IPS-15b (cell line): ENCODE measurements around the gene PHF1.
"Not testable (repeated sequence)": the region's sequence is repeated elsewhere in the genome, so short reads cannot be mapped to it uniquely, and the experiment has no call there.

ENCODE experiments used
- H3K27me3 ChIP-seq: one replicate; pipeline ENCODE4 v1.6.1; 2013; ENCODE audit warnings: low read length; ENCODE audit not compliant: control insufficient read depth, insufficient read depth
- H3K36me3 ChIP-seq: one replicate; pipeline ENCODE4 v1.6.1; 2013; ENCODE audit warnings: low read length; ENCODE audit not compliant: control insufficient read depth, insufficient read depth
- H3K4me1 ChIP-seq: one replicate; pipeline ENCODE4 v1.6.1; 2013; ENCODE audit warnings: mild to moderate bottlenecking, low read length; ENCODE audit not compliant: control insufficient read depth, insufficient read depth
- H3K4me3 ChIP-seq: one replicate; pipeline ENCODE4 v1.5.1; 2013; ENCODE audit warnings: low read depth, low read length
- H3K9ac ChIP-seq: one replicate; pipeline ENCODE4 v1.6.1; 2013; ENCODE audit warnings: low read depth, mild to moderate bottlenecking, low read length
- H3K9me3 ChIP-seq: one replicate; pipeline ENCODE4 v1.6.1; 2013; ENCODE audit warnings: mild to moderate bottlenecking, low read length; ENCODE audit not compliant: control insufficient read depth, insufficient read depth

The PHF1 gene

DNA sequence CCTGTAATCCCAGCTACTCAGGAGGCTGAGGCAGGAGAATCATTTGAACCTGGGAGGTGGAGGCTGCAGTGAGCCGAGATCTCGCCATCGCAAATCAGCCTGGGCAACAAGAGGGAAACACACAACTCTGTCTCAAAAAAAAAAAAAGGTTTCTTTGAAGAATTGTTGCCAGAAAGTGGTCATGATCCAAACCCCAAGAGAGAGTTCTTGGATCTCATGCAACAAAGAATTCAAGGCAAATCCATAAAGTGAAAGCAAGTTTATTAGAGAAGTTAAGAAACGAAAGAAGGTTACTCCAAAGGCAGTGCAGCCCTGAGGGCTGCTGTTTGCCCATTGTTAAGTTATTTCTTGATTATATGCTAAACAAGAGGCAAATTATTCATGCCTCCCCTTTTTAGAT is 33.6 kb upstream of the PHF1 start:
- Histone ChIP-seq H3K9me3 (no peaks in the 10 kb centered on the region), H3K4me1 (peaks cover 11% of the 10 kb centered on the region), H3K4me3 (no peak overlapping the region), H3K9ac (no peak overlapping the region), H3K27me3 (no peaks in the 10 kb centered on the region), H3K36me3 (no peaks in the 10 kb centered on the region)

DNA sequence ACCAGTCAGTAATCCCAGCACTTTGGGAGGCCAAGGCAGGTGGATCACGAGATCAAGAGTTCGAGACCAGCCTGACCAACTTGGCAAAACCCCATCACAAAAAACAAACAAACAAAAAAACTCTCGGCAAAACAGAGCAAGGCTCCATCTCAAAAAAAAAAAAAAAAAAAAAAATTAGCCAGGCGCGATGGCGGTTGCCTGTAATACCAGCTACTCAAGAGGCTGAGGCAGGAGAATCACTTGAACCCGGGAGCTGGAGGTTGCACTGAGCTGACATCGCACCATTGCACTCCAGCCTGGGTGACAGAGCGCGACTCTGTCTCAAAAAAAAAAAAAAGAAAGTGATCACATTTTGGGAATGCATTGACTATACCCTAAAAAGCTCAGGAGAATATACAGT is 31.6 kb upstream of the PHF1 start:
- H3K4me1 ChIP-seq, H3K9me3 ChIP-seq: not testable (repeated sequence)

DNA sequence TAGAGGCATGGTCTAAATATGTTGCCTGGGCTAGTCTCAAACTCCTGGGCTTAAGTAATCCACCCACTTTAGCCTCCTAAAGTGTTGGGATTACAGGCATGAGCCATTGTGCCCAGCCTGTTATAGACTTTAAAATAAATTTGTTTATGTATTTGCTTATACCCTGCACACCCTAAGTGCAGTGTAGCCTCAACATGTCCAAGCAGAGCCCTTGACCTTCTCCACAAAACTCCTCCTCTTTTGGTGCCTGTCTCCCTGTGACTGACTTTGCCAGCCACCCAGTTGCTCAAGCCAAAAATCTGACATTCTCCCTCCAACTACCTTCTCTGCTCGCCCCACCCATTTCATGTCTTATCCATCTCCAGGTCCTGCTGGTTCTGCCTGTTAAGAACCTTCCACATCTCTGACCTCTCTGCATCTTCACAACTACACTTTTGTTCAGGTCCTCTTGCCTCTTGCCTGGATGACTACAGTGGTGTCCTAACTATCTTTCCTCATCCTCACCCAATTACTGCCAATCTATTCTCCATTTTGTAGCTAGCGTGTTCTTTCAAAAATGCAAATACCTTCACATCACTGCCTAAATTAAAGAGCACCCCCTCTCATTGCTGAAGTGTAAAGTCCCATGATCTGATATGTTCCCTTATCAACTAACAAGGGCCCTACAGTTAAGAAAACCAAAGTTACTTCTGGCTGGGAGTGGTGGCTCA is 30.4 kb upstream of the PHF1 start:
- no peaks in the 10 kb centered on the region for H3K27me3 ChIP-seq
- H3K9ac ChIP-seq, result no peak overlapping the region
- no peaks in the 10 kb centered on the region for H3K4me1 ChIP-seq
- no peaks in the 10 kb centered on the region for H3K9me3 ChIP-seq
- H3K4me3 ChIP-seq, result no peak overlapping the region
- no peaks in the 10 kb centered on the region for H3K36me3 ChIP-seq

More for the DNA sequence above, 31.6 kb upstream of the PHF1 start:
- H3K27me3 ChIP-seq, H3K9ac ChIP-seq, H3K36me3 ChIP-seq, H3K4me3 ChIP-seq: not testable (repeated sequence)

DNA sequence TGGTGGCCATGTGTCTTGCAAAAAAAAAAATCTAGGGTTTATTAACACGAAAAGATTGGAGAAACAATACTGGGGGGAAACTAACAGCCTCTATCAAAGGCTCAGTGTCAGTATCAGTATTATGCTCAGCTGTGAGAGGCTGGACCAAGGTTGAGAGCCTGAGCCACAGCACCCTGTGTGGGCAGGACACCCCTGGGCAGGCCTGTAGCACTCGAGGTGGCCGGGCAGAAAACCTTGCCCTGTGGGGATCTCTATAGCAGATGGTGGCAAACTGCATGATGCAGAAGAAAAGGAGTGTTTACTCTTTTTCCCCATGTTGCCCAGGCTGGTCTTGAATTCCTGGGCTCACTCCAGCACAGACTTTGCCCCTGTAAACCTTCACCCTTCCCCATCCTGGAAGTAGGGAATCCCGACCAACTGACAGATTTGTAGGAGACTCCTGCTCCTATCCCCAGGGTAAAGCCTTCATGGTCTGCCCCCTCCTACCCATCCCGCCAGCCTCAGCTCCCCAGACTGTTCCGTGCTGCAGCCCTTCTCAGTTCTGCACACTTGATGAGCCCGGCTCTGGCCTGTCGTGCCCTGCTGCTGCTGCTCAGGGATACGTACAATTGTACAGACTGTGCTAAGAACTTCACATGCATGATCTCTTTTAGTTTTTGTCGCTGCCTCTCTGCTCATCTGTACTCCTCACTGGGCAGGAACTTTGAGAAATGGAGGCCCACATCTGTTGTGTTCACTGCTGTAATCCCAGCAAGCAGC is 27.2 kb upstream of the PHF1 start:
- Histone ChIP-seq H3K27me3 (no peaks in the 10 kb centered on the region), H3K9me3 (no peaks in the 10 kb centered on the region), H3K9ac (no peak overlapping the region), H3K4me1 (no peaks in the 10 kb centered on the region), H3K4me3 (no peak overlapping the region), H3K36me3 (no peaks in the 10 kb centered on the region)

DNA sequence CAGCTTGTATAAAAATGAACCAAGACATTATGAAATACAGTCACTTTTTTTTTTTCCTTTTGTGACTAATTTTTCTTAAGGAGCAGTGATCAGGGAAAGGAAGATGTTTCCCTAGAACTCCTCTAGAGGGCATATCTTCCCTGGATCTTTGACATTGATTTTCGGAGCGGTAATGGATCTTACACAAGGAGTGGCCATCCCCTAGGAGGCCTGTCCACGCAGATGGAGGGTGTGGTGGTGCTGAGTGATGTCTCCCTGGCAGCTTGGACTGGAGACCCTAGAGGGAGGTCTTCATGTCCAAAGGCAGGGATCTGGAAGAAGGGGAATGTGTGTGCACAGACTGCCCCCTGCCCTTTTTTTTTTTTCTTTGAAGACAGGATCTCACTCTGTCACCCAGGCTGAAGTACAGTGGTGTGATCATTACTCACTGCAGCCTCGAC is 26.2 kb upstream of the PHF1 start:
- Histone ChIP-seq H3K4me1 (no peaks in the 10 kb centered on the region), H3K9me3 (no peaks in the 10 kb centered on the region), H3K27me3 (no peaks in the 10 kb centered on the region), H3K4me3 (no peak overlapping the region), H3K36me3 (no peaks in the 10 kb centered on the region), H3K9ac (no peak overlapping the region)

DNA sequence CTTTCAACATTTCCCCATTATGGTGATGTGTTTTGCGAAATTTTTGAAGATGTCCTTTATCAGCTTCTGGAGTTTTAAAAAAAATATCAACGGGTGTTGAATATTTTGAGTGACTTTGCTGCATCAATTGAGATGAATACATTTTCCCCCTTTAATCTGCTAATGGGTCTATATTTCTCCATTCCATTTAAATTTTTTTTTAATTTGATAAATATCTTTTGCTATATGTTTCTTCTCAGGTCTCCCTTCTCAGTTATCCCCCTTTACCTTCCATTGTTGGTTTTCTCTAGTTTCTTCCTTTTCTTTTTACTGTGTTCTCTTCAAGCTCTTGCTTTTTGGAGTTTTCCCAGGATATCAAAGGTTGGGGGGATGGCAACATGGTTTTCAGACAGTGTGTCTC is 20.6 kb upstream of the PHF1 start:
- Histone ChIP-seq H3K4me1 (peaks cover 11% of the 10 kb centered on the region), H3K27me3 (no peaks in the 10 kb centered on the region), H3K9ac (no peak overlapping the region)

DNA sequence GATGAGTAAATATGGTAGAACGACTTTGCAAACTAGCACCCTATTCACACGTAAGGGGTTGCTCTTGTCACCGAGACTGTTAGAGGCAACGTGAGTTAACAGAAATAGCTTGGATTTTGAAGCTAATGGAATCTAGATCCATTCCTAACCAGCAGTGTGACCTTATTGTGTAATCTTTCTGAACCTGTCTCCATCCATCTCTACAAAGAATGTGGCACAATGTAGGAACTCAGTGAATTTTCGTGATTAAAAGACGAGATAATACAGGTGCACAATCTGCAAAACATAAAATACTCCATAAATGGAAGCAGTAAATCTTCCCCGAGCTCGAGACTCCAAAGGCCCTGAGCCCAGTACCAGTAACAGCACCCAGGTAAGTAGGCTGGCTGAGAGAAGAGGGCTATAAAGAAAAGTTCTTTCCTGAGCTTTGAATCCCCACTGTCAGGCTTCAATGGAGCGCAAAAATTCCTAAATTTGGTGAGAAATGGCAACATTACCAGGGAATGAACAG is 20.0 kb upstream of the PHF1 start:
- Histone ChIP-seq H3K27me3 (no peaks in the 10 kb centered on the region), H3K9me3 (no peaks in the 10 kb centered on the region), H3K9ac (peak overlapping the region; percentile 1), H3K4me1 (peaks cover 11% of the 10 kb centered on the region), H3K4me3 (peak overlapping the region; percentile 82), H3K36me3 (no peaks in the 10 kb centered on the region)

More for the DNA sequence above, 20.6 kb upstream of the PHF1 start:
- no peak overlapping the region for H3K4me3 ChIP-seq
- H3K9me3 ChIP-seq, result no peaks in the 10 kb centered on the region
- no peaks in the 10 kb centered on the region for H3K36me3 ChIP-seq

DNA sequence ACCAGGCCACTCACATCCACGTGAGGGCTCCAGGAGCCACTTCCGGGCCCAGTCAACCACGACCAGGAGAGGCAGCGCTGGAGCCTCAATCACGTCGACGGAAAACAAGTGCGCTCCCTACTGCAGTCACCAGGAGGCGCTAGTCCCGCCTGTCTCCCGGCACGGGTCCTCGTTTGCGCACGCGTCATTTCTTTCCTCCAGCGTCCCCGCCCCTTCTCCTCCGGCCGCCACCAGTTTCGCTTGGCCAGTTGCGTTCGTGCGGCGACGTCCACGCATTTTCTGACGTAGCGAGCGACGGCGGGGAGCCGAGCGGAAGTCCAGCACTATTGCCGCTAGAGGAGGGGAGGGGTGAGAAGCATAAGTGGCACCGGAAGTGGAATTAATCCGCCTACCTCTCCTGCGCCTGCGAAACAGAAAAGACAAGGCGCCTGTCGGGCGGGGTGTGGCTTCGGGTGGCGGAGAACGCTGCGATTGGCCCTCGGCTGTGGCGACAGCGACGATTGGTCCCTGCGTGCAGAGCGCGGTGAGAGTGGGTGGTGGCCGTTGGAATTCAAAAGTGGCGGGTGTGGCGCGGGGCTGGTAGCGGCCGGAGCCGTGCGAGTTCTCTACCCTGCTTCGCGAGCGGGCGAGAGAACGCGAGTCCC is 19.4 kb upstream of the PHF1 start, which contains the start of gene KIFC1:
Gene KIFC1, plus strand, starts transcription at position 546 of the 644 bp plus-strand sequence. CDS start 163 bp downstream, outside the sequence.
- Histone ChIP-seq H3K9me3 (no peaks in the 10 kb centered on the region), H3K9ac (peak within 1 kb of the TSS; percentile 51), H3K4me3 (peak within 1 kb of the TSS; percentile 82), H3K4me1 (peaks cover 11% of the 10 kb centered on the region), H3K27me3 (no peaks in the 10 kb centered on the region), H3K36me3 (no peaks in the 10 kb centered on the region)

DNA sequence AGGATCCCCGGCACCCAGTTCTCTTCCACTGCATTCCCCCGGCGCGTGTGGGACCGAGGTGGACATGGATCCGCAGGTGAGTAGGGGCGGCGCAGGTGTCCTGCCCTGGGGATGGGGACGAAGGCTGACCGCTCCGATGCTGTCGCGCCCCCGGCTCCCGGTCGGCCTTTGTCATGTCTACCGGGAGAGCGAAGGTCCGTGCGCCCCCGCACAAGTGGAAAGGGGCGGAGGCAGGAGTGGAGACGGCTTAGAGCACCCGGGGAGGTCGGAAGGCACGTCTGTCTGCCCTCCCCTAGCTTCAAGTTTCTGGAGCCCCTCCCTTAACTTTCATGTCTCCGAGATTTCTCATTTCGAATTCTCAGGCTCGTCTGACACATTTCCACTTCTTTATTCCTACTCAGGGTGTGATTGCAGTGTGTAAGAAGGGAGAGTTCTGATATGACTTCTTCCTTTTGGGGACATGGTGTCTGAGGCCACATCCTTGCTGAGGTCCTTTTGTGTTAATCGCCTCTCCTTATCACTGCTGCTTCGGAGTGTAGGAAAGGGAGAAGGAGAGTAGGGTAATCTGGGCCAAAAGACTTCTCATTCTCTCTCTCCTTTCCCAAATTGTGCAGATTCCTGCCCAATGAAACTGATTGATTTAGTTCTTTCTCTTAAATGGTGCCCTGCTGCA is 18.8 kb upstream of the PHF1 start:
- peak overlapping the region; percentile 82 for H3K4me3 ChIP-seq
- H3K9ac ChIP-seq, result peak overlapping the region; percentile 51
- no peaks in the 10 kb centered on the region for H3K27me3 ChIP-seq
- peaks cover 11% of the 10 kb centered on the region for H3K4me1 ChIP-seq
- H3K9me3 ChIP-seq, result no peaks in the 10 kb centered on the region
- no peaks in the 10 kb centered on the region for H3K36me3 ChIP-seq

DNA sequence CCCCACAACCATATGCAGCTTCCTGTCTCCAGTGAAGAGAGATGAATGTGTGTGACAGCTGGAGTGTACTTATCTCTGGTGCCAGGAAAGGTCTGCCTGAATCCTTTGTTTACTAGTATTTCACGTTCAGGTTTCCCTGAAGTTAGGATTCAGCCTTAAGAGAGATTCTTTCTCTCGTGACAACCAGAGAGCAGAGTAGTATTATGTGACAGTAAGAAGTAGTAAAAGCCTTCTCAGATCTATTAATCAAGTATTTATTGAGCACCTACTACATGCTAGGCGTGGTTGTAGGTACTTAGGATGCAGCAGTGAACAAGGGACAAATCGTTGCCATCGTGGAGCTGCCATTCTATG is 18.2 kb upstream of the PHF1 start:
- Histone ChIP-seq H3K4me3 (peak overlapping the region; percentile 82), H3K9ac (peak overlapping the region; percentile 51), H3K4me1 (peaks cover 11% of the 10 kb centered on the region), H3K27me3 (no peaks in the 10 kb centered on the region), H3K9me3 (no peaks in the 10 kb centered on the region), H3K36me3 (no peaks in the 10 kb centered on the region)

DNA sequence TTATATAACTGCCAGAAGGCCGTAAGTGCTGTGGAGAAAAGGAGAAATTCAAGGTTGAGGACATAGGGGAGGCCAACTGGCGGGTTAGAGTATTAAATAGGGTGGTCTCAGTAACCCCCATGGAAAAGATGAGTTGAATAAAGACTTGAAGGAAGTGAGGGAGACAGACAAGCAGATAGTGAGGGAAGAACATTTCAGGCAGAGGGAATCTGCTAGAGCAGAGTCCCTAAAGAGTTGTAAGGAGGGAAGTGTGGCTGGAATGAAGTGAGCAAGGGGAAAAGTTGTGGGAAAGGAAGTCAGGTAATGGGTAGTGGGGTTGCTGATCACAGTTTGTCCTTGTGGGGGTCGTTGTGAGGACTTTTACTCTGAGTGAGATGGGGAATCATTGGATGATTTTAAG is 17.8 kb upstream of the PHF1 start:
- Histone ChIP-seq H3K27me3 (no peaks in the 10 kb centered on the region), H3K9ac (no peak overlapping the region), H3K9me3 (no peaks in the 10 kb centered on the region), H3K4me3 (peak overlapping the region; percentile 82), H3K36me3 (peaks cover 3% of the 10 kb centered on the region), H3K4me1 (peaks cover 11% of the 10 kb centered on the region)
